GM18909 (cell line): ENCODE results near the gene C3.

Source experiments
- ATAC-seq: cut with Tn5 transposase; IDR thresholded peaks from one replicate; pipeline ENCODE4 v1.9.1; 2021; ENCODE audit warnings: mild to moderate bottlenecking; ENCODE audit not compliant: unreplicated experiment, poor library complexity

C3 gene

GRCh38 chr19:6732803-6733337 is 12.4 kb upstream of the C3 start:
- ATAC-seq = no peak

DNA sequence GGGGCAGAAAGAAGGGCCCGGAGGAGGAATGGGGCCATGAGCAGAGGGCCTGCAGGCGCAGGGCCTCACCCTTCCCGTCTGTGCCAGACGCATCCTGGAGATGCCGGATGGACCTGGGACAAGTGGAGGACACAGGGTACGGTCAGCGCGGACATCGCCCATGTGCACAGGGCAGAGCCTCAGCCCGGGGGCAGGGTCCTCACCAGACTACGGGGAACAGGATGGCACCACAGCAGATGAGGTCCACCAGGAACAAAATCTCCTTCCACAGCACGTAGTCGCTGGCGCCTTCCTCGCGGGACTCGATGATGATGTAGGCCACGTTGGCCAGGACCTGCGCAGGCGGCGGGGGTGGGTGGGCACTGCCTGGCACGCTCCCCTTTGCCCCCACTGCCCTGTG is 11.4 kb upstream of the C3 start:
- no peak for ATAC-seq

DNA sequence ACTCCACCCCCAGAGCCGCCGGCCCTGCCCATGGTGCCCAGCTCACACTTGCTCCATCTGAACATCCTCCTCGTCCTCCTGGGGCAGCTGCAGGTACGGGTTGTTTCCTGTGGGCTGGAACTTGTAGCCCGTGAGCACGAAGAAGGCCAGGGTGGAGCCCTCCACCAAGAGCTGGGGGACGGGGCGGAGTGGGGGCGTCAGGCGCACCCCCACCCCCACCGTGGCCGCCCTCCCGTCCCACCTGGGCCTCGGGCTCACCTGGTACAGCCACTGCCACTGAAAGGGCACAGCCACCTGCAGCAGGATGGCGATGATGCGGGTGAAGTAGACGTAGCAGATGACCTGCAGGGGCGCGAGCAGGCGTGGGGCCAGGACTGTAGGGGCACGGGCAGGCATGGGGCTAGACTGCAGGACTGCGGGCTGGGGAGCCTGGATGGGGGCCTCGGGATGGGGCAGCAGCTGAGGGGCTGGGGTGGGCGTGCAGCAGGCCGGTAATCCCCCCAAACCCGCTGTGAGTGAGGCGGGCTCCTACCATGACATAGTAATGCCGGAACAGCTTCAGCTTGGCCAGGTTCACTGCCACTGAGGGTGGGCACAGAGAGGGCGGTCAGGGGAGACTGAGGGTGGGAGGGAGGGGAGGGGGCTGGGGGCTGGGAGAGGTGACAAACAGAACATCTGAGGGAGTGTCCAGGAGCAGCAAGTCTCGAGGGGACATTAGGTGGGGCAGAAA is 10.7 kb upstream of the C3 start:
- ATAC-seq = no peak

GRCh38 chr19:6730153-6730804 is 9.8 kb upstream of the C3 start:
- ATAC-seq = no peak

DNA sequence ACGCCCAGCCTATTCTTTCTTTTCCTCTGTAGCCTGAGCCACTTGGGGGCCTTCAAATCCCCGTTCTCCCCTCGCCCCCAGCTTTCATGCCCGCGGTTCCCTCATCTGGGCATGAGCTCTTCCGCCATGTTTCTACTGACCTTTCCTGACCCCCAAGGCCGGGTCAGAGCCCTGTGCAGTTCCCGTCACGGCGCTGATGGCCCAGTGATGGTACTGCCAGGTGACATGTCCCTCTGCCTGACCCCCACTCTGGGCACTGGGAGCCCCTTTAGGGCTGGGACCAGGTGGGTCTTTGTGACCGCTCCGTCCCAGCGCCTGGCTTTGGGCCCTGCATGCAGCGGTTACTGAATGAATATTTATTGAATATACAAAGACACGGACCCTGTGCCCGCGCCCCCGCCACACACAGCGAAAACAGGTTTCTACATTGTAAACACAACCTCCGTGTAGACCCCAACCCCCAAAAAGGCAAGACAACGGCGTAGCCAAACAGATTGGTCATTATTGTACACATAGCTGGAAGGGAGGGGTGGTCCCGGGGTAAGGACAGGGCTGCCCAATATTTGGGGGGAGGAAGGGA is 9.2 kb upstream of the C3 start:
- no peak for ATAC-seq

GRCh38 chr19:6728346-6728745 is 7.9 kb upstream of the C3 start:
- no peak for ATAC-seq

DNA sequence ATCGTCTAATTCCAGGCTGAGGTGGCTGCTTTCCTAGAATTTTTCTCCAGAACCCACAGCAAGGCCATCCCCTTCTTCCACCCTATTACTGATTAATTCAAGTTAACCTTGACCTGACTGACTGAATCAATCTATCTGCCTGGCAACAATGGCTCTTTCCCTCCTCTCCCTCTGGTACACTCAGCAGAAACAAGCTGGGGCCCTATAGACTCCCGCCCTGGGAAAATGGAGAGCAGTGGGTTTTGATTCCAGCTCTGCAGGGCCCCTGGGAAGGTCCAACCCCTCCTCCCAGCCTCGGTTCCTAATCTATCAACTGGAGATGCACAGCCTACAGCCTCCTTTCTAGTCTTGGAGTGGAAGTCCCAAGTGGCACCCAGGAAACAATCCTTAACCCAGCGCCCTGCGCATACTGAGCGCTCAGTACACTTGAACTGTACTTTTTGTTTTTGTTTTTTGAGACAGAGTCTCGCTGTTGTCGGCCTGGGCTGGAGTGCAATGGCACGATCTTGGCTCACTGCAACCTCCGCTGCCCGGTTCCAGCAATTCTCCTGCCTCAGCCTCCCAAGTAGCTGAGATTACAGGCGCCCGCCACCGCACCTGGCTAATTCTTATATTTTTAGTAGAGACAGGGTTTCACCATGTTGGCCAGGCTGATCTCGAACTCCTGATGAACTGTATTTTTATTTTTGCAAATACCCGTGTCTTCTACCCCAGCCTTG is 5.2 kb upstream of the C3 start:
- no peak for ATAC-seq

GRCh38 chr19:6724631-6725492 is 4.4 kb upstream of the C3 start:
- no peak for ATAC-seq

DNA sequence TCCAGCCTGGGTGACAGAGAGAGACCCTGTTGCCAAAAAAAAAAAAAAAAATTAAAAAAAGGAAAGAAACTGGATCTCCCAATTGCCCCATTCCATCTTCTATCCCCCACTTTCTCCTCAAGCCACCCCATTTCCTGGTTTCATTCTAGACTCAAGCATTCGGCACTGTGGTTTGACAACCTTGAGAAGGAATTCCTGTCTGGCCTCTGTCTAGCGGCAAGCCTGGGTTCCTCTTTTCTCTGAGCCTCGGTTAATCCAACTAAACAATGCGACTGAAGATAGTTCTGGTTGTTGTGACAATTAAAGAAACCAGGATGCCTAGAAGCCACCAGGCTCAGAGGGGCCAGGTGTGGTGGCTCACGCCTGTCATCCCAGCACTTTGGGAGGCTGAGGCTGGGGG is 3.3 kb upstream of the C3 start:
- ATAC-seq = no peak

DNA sequence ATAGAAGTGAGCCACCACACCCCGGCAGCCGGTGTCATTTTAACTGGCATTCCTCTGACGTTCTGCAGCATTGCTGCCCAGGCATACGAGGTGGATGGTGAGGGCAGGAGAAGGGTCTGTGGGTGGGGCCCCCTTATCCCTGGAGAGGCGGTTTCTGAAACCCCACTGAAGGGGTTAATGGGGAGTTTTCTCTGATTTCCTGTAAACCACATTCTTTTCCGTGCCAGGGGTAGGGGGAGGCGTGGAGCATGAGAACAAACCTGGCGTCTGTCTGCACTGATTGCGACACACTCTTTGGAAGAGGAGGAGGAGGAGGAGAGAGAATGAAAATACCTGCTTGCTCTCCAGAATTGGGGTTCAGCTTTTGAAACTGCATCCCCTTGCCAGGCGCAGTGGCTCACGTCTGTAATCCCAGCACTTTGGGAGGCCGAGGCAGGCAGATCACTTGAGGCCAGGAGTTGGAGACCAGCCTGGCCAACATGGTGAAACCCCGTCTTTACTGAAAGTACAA is 2.7 kb upstream of the C3 start:
- no peak for ATAC-seq

DNA sequence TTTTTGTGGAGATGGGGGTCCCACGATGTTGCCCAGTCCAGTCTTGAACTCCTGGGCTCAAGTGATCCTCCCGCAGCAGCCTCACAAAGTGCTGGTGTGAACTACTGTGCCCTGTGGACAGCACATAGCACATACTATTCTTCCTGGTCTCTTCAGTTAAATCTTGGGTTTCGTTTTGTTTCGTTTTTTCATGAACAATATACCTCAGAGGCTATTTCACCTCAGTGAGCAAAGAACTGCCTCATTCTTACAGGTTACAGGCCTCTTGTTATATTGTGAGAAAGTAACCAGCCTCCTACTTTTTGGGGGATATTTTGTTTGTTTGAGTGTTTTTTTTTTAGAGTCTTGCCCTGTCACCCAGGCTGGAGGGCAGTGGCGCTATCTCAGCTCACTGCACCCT is 1.3 kb upstream of the C3 start:
- ATAC-seq = no peak

DNA sequence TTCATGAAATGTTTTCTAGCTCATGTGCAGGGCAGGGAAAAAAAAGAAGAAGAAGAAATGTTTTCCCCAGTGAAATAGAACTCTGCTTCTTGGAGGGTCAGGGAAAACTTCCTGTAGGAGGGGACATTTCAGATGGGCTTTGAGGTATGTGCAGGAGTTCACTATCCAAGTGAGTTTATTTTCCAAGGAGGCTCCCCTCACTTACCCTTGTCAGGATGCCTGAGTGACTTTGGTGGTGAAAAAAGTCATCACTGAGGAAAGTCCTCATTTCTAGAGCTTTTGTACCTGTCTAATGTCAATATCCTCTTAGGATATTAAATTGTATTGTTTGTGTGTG is 656 bp upstream of the C3 start:
- ATAC-seq = no peak

GRCh38 chr19:6719992-6720368 is 470 bp downstream of the C3 start:
- no peak for ATAC-seq

DNA sequence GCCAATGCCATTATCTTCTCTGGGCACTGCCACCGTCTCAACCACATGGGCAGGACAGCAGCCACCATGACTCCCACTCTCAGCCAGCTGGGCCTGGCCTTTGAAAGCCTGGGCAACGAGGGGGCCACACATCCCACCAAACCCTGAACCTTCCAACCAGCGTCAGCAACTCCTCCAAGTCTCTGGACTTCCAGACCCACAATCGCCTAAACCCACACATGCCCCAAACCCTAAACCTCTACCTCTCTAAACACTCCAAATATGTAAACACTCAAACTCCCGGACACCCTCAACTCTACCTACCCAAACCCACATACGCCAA is 949 bp downstream of the C3 start:
- ATAC-seq = no peak

- no peak for ATAC-seq
Measured at GRCh38 chr19:6718741-6719539, 1.5 kb downstream of the C3 start.

DNA sequence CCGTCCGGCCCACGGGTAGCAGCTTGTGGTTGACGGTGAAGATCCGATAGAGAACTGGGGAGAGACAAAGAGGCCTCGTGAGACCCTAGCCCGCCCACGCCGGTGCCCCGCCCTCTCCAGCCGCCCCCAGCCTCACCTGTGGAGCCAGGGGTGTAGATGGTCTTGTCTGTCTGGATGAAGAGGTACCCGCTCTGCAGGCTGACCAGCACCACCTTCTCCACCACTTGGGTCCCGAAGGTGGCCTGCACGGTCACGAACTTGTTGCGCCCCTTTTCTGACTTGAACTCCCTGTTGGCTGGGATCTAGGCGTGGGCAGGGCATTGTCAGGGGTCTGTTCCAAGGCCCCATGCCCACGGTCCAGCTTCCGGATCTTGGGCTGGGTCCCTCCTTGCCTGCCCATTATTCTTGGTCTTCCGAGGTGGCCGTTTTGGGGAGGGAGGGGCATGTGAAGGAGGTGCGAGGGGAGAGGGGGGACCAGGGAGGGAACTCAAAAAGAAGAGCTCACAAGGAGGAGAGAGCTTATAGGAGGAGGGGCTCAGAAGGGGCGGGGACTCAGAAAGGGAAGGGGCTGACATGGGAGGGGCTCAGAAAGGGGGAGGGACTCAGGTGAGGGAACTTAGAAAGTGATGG is 2.2 kb downstream of the C3 start:
- ATAC-seq = no peak

DNA sequence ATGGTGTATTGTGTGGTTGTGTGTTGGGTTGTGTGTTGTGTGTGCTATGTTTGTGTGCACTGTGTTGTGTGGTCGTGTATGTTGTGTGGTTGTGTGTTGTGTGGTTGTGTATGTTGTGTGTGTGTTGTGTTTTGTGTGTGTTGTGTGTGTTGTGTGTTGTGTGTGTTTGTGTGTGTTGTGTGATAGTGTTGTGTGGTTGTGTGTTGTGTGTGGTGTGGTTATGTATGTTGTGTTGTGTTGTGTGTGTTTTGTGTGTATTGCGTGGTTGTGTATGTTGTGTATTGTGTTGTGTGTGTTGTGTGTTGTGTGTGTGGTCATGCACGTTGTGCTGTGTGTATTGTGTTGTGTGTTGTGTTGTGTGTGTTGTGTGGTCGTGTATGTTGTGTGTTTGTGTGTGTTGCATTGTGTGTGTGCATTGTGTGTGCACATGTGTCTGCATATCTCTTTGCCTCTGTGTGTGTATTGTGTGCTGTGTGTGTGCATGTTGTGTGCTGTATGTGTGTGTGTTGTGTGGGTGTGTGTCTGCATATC is 2.9 kb downstream of the C3 start:
- no peak for ATAC-seq

- ATAC-seq = no peak
Measured at GRCh38 chr19:6717036-6717435, 3.4 kb downstream of the C3 start.

DNA sequence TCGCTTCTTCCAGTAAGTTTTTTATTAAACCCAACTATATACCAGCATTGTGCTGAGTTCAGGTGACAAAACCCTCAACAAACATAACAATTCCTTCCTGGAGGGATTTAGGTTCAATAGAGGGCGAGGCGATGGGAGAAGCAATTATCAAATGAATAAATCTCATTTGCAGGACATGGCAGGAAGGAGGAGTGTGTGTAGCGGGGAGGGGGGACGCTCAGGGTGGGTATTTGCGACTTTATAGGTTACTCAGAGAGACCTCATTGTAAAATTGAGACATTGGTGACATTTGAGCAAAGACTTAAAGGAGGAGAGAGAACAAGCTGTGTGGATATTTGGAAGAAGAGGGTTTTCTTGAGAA is 3.9 kb downstream of the C3 start:
- no peak for ATAC-seq
